ENCODE data around the gene TCEAL8.

TCEAL8 gene

DNA sequence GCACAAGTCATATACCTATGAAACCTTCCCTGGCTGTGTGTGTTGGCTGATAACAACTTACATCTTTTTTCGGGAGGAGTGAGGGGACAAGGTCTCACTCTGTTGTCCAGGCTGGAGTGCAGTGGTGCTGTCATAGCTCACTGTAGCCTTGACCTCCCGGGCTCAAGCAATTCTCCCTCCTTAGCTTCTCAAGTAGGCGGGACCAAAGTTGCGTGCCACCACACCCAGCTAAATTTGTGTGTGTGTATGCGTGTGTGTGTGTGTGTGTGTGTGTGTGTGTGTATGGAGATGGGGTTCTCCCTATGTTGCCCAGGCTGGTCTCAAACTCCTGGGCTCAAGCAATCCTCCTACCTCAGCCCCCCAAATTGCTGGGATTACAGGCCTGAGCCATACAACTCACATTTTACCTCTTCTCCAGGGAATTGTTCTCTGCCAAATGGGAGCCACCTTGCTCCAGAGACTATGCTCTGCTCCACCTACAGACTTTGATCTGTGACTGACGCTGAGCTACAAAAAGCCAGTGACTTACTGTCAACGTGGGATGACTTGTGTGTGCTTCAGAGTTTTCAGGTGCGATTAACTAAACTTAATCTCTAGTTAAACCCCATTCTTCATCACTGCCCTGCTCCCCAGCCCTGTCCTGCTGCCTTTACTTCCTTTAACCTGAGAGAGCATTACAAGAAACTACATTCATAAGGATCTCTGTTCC is 42.1 kb downstream of the TCEAL8 start:
- DNase-seq = no peak

DNA sequence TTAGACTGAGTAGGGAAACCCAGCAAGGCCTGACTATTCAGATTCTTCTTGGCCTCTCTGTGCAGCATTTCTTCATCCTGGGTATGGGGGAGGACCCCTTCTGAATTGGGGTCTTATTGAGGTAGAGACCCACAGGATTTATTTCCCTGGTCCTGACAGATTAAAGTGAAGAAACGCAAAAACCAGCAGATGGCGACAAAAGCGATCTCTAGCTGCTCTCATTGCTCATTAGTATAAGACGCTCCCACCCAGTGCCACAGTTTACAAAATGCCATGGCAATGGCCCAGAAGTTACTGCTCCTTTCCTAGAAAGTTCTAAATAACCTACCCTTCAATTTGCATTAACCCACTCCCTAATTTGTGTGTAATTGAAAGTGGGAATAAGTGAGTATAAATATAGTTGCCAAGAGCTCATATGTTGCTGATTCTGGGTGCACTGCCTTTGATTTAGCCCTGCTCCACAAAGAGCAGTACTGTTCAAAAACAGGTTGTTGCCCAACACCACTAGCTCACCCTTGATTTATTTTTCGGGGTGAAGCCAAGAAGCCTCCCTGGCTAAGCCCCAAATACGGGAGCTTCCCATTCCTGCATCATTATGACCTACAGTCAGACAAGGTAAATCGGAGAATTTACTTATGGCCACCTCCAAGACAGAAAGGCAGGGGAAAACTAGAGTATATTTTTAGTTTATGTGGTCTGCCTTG is 43.8 kb downstream of the TCEAL8 start:
- DNase-seq = peak; percentile 76

DNA sequence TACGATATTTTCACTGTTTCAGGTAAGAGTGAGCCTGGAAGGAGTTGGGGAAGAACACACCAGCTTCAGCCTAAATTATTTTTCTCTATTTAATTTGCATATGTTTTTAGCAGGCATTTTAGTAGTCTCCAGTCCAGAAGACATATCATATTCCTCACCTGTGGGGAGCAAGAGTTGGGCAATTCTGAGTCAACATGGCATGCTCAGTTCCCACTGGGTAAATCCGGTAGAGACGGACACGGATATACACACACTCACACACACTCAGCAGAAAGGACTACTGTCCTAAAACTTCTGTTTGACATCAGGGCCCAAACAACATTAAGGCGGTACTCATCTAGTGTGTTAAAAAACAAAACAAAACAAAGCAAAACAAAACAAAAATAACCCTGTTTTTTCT is 44.9 kb downstream of the TCEAL8 start:
- no peak for DNase-seq
